NCI-H1048 (cell line): Measurements from ENCODE around the gene ZFP69B.
"Not testable (repeated sequence)": the region's sequence is repeated elsewhere in the genome, so short reads cannot be mapped to it uniquely, and the experiment has no call there.

Experiments used
- DNase-seq: peaks from one replicate; lab custom pipeline; 2025; lab: John Stamatoyannopoulos, UW

ZFP69B gene

GRCh38 chr1:40435876-40436275 is 14.4 kb upstream of the ZFP69B start:
- DNase-seq = no peak

GRCh38 chr1:40438391-40439015 is 11.8 kb upstream of the ZFP69B start:
- no peak for DNase-seq

GRCh38 chr1:40439247-40439646 is 11.0 kb upstream of the ZFP69B start:
- DNase-seq = no peak

GRCh38 chr1:40450495-40451237 is 390 bp downstream of the ZFP69B start:
- DNase-seq = no peak

GRCh38 chr1:40451238-40451585 is 936 bp downstream of the ZFP69B start:
- no peak for DNase-seq

GRCh38 chr1:40454873-40455272 is 4.6 kb downstream of the ZFP69B start:
- no peak for DNase-seq

- DNase-seq = no peak
Measured at GRCh38 chr1:40462956-40463590, 12.8 kb downstream of the ZFP69B start.

GRCh38 chr1:40469327-40469726 is 19.1 kb downstream of the ZFP69B start:
- no peak for DNase-seq

GRCh38 chr1:40475268-40475667 is 25.0 kb downstream of the ZFP69B start:
- DNase-seq = no peak

GRCh38 chr1:40476924-40477677 is 26.8 kb downstream of the ZFP69B start, which contains the start of gene ZFP69:
Gene ZFP69 (plus strand): TSS chr1:40477290. CDS start chr1:40479362, 2,072 bp downstream.
- no peak for DNase-seq

GRCh38 chr1:40477678-40478053 is 27.4 kb downstream of the ZFP69B start:
- DNase-seq = no peak

GRCh38 chr1:40478276-40478675 is 28.0 kb downstream of the ZFP69B start:
- DNase-seq = no peak

GRCh38 chr1:40479156-40479555 is 28.9 kb downstream of the ZFP69B start:
- no peak for DNase-seq

- no peak for DNase-seq
Measured at GRCh38 chr1:40495315-40495903, 45.1 kb downstream of the ZFP69B start.

GRCh38 chr1:40502651-40503050 is 52.4 kb downstream of the ZFP69B start:
- DNase-seq = not testable (repeated sequence)

- DNase-seq = no peak
Measured at GRCh38 chr1:40507973-40508372, 57.7 kb downstream of the ZFP69B start.

- DNase-seq = no peak
Measured at GRCh38 chr1:40508375-40509341, 58.4 kb downstream of the ZFP69B start, which contains the start of gene EXO5. Gene EXO5 (plus strand): TSS chr1:40508767. CDS start chr1:40514545, 5,778 bp downstream.
